ENCODE results near the gene MROH7.
"Not testable (repeated sequence)": the region's sequence is repeated elsewhere in the genome, so short reads cannot be mapped to it uniquely, and the experiment has no call there.

Gene MROH7

DNA sequence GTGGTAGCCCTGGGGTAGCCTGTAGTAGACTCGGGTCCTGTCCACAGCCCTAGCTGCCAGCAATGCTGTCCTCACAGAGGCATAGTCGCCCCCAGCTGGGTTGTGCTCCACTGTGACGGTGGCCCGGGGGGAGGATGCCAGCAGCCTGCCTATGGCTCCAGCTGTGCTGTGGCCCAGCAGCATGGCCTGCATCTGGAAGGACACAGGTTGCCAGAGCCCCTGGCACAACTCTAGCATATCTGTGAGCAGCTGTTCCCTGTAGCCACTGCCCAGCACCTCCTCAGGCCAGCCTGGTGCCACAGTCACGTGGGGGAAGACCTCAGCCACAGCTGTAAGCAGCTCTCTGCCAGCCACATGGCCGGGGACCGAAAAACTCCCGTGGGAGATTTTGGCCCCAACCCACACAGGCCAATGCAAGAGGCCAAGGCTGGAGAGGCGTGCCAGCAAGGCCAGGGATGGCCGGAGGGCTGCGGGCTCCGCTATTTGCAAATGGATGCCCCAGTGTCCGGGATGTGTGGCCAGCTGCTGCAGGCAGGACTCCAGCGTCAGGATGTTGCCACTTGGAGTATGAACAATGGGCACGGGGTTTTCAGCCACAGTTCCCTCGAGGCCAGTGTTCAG is 32.2 kb upstream of the MROH7 start:
- no peak for DNase-seq (ENCODE audit: low read depth in 2 of 2, low spot score in 1 of 2)

DNA sequence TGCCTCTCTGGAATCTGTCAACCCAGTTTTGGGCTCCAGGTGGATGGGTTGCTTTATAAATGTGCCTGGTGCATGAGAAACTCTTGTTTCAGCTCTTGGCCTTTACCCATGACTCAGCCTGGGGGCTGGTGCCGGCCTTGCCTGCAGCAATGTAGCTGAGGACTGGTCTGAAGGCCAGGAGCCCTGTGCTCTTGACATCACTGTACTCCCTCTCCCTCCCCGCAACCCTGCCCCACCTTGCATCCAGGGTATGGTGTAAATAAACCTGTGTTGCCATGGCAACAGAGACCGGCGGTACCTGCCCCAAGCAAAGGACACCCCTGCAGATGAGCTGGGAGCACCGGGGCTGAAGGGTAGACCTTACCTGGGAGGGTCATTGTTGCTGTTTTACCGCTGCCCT is 31.5 kb upstream of the MROH7 start:
- no peak for DNase-seq (ENCODE audit: low read depth in 2 of 2, low spot score in 1 of 2)

DNA sequence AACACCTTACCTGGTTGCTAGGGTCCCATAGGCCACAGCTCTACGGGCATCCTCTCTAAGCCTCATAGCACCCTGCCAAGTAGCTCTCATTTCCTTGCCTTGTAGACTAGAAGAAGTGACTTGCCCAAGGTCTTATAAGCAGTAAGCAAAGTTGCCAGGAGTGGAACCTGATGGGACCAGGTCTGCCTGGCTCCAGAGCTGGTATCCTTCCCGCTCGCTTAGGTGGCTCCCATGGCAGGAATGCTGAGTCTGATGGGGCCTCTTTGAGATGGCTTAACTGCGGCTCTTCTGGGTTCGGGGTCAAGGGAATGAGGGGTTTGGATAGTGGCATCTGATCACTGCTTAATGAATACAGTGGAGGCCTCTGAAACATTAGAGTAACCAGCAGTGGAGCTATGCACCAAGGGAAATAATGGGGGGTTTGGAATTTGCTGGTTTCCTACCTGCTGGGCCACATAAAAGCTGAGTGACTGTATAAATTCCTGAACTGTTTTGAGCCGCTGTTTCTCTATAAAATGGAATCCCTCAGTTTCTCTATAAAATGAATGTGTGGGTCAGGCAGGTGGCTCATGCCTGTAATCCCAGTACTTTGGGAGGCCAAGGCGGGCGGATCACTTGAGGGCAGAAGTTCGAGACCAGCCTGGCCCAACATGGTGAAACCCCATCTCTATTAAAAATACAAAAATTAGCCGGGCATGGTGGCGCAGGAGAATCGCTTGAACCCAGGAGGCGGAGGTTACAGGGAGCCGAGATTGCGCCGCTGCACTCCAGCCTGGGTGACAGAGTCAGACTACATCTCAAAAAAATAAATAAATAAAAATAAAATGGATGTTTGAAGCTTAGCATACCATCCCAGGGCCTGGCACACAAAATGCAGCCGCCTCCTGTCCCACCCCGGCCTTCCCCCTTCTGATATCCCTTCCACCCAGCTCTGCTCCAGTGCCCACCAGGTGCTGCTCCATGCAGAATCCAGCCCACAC is 30.7 kb upstream of the MROH7 start:
- DNase-seq (ENCODE audit: low read depth in 2 of 2, low spot score in 1 of 2) = no peak

DNA sequence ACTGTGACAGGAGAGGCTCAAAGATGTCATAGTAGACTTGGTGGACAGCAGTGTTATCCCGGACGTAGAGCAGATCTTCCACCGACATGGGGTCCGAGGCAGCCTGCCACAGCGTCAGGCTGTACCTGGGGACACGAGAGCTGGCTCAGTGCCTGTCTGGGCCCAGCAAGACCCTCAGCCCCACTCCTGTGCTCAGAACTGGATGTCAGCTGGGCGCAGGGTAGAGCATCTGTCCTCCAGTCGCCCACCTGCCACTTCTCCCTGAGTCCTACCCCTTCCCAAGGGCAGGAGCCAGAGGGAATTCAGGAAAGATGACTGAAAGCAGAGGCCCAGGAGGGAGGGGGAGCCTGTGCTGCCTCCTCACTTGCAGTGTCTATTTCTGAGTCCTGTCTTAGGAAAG is 30.0 kb upstream of the MROH7 start:
- DNase-seq (ENCODE audit: low read depth in 2 of 2, low spot score in 1 of 2) = no peak

DNA sequence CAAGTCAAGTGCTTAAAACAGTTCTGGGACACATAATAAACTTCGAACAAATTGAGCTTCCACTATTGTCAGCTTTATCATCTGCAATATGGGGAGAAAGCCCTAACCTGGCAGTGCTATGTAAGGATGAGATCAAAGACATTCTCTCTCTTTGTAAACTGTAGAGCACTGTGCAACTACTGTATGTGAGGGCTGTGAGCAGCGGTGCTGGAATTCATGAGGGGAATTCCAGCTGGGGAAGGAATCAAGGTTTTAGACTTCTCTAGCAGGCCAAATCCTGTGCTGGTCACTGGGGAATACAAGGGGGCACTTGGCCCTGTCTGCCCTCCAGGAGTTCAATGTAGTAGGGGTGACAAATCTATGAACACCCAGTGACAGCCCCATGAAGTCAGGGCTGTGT is 27.6 kb upstream of the MROH7 start:
- no peak for DNase-seq (ENCODE audit: low read depth in 2 of 2, low spot score in 1 of 2)

DNA sequence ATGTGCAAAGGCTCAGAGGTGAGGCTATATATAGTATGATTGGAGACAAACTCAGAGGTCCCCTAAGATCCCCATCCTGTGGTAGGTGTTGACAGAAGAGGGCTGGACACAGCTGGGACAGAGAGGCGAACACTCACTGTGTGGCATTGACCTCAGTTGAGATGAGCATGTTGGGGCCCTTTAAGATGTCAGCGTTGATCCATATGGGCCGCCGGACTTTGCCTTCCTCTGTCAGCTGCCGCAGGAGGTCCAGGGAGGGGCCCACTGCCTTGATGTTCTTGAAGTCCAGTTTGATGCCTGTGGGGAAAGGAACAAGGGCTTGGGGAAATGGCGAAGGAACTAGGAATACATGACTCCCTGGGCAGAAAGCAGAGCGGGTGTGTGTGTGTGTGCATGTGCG is 27.0 kb upstream of the MROH7 start:
- DNase-seq (ENCODE audit: low read depth in 2 of 2, low spot score in 1 of 2) = no peak

- no peak for DNase-seq (ENCODE audit: low read depth in 2 of 2, low spot score in 1 of 2)
These were observed 25.9 kb upstream of the MROH7 start for GRCh38 chr1:54615531-54616279.

GRCh38 chr1:54619749-54620148 is 21.8 kb upstream of the MROH7 start:
- no peak for DNase-seq (ENCODE audit: low read depth in 2 of 2, low spot score in 1 of 2)

GRCh38 chr1:54623216-54624007 is 18.2 kb upstream of the MROH7 start, which contains the start of gene FAM151A:
Gene FAM151A, minus strand, starts transcription at chr1:54623525. Its CDS starts 130 bp downstream, at chr1:54623395.
- DNase-seq (ENCODE audit: low read depth in 2 of 2, low spot score in 1 of 2) = no peak

DNA sequence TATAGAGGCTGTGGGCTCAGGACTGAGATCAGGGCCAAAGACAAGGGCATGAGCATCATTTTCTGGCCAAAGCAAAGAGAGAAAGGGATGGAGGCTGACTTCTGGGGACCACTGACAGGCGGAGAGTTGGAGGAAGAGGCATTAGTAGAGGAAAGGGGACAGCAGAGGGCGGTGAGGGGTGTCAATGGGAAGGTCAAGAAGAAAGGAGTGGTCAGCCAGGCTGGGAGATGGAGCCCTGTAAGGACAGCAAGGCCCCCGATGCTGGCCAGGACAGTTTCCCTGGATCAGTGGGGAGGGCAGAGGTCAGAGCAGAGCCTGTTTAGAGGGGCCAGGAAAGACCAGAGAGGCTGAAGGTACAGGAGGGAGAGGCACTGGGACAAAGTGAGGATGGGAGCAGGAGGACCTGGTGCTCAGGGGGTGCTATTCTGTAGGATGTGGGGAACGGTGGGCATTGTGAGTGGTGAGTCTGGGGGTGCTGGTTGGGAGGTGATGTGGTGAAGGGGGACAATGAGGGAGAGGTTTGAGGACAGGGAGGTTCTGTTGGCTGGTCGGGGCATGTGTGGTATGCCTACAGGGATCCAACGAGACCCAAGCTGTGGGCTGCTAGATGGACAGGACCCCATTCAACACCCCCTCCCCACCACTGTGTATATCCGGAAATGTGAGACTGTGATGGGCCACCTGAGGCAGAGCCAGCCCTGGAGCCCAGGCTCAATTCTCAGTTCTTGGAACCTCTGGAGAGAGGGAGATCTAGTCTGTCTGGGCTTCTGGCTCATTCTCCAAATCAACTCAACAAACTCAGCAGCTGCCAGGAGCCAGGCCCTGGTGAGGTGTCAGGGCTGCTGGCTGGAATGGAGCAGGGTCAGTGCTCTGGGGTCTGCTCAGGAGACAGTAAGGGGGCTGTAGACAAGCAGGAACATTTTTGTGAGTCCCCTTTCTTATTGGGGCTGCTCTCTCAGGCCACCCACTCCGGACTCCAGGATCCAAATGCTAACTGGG is 16.8 kb upstream of the MROH7 start:
- no peak for DNase-seq (ENCODE audit: low read depth in 2 of 2, low spot score in 1 of 2)

- no peak for DNase-seq (ENCODE audit: low read depth in 2 of 2, low spot score in 1 of 2)
These were observed 14.4 kb upstream of the MROH7 start for GRCh38 chr1:54627196-54627595.

GRCh38 chr1:54635804-54636203 is 5.8 kb upstream of the MROH7 start:
- not testable (repeated sequence) for DNase-seq (ENCODE audit: low read depth in 2 of 2, low spot score in 1 of 2)

- not testable (repeated sequence) for DNase-seq (ENCODE audit: low read depth in 2 of 2, low spot score in 1 of 2)
These were observed 4.8 kb upstream of the MROH7 start for GRCh38 chr1:54636461-54637446.

GRCh38 chr1:54640361-54640760 is 1.2 kb upstream of the MROH7 start:
- no peak for DNase-seq (ENCODE audit: low read depth in 2 of 2, low spot score in 1 of 2)

DNA sequence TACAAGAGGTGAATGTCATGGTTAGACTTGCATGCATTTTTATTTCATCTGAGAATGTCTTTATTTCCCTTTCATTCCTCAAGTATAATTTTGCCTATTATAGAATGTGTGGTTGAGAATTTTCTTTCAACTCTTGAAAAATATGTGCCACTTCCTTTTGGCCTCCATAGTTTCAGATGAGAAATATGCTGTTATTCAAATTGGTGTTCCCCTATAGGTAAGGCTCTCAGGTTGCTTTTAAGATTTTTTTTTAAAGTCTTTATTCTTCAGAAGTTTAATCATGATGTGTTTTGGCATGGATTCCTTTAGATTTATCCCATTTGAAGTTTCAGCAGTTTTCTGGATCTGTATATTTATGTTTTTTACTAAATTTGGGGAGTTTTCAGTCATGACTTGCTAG is 2.1 kb downstream of the MROH7 start:
- no peak for DNase-seq (ENCODE audit: low read depth in 2 of 2, low spot score in 1 of 2)

DNA sequence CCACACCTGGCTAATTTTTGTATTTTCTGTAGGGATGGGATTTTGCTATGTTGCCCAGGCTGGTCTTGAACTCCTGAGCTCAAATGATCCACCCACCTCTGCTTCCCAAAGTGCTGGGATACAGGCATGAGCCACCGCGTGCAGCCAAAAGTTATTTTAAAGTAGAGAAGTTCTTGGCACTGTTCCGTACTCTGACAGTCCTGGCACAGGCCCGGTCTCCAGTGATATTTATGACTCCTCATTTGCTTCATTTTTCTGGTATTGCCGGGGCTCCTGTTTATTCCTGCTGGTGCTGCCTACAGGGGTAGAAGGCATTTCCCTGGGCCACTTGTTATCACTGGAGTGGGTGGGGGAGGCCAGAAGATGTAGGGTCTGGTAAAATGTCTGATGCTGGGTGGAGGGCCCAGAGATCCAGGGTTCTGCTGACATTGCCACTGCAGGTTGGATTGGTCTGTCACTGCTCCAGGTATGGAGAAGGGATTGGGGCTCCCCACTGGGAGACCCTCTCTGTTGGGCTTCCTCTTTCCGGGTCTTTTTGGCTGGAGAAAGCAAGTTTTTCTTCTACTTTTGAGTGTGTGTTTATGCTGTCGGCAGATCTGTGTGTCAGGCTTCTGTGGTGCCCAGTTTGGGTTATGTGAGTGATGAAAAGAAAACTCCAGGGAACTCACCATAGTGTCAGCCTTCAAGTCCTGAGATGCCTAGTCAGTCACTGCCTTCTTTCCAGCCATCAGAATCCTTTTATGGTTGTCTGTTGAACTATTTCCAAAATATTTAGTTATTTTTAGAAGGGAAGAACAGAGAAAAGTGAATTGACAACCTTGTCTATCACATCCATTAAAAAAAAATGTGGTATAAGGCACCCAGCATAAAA is 4.5 kb downstream of the MROH7 start:
- no peak for DNase-seq (ENCODE audit: low read depth in 2 of 2, low spot score in 1 of 2)

DNA sequence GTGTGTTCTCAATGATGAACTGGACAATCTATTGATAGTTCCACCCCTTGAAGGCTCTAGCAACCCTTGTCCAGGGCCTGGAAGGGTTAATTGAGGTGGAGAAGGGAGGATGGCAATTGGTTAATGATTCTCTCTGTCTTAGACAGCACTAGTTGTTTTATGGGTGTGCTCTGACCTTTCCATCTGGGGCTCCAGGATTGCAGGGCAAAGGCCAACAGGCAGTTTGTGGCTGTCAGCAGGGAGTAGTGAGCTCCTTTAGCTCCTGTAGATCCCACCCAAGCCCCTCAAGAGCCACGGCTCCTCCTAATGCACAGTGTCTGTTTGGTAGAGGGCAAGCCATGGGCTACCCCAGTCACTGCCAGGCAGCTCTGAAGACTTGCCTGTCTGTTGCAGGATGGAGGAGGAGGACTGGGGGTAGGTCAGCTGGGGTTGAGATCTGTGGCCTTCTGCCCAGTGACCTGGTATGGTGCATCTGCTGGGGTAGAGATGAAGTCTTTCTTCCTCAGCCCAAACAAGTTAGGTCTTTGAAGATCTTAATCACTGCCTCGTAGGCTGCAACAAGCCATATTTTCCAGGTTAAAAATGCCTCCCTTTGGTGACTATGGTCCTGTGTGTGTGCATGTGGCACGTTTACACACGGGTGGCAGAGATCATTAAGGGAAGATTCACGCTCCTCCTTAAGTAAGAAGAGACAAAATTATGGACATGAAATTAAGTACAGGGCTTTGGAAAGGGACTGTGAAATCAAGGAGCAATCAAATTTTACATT is 7.7 kb downstream of the MROH7 start:
- DNase-seq (ENCODE audit: low read depth in 2 of 2, low spot score in 1 of 2) = no peak
